Measurements from ENCODE around the gene SAMHD1. TPM values are rescaled to one million over a fixed set of nuclear protein-coding genes. Genes with fewer than 3 reads are reported as not detected.

The SAMHD1 gene
- total and polyA plus RNA-seq, 2 of the 8 experiments (the other 6 are each of a cell fraction or from before 2014, with no cell fraction given) = 22.0 to 37.1 TPM

DNA sequence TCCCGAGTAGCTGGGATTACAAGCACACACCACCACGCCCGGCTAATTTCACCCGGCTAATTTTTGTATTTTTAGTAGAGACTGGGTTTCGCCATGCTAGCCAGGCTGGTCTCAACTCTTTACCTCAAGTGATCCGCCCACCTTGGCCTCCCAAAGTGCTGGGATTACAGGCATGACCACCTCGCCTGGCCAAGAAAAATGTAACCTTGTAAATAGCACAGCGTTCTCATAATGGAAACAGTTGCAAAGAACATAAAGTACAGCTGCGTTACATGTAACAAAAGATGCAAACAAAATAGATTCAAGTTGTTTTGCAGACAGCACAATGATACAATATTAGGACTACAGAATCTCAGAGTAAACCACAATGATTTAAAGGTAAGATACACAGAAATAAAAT, 60.9 kb downstream of the SAMHD1 start (continued):
- TF ChIP-seq PHF8 (conservative IDR thresholded peaks at IDR 0.05; ENCODE audit: low read depth, low read length) (no peak), CBX5 (IDR thresholded peaks at IDR 0.05; ENCODE audit: low read depth, low read length) (no peak), POU5F1 (IDR thresholded peaks at IDR 0.05; ENCODE audit: low read depth, low read length) (no peak), E2F6 (IDR thresholded peaks at IDR 0.05) (no peak)
- TF ChIP-seq, protein P1, sequence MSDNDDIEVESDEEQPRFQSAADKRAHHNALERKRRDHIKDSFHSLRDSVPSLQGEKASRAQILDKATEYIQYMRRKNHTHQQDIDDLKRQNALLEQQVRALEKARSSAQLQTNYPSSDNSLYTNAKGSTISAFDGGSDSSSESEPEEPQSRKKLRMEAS (IDR thresholded peaks at IDR 0.05) = no peak
